ENCODE measurements around the gene ATG2A.

Gene ATG2A

GRCh38 chr11:64924910-64925284 is 7.9 kb upstream of the ATG2A start:
- no peak for DNase-seq (ENCODE audit: low read depth in 2 of 2, low spot score in 1 of 2)

GRCh38 chr11:64923944-64924909 is 7.2 kb upstream of the ATG2A start, which contains the start of gene PPP2R5B:
Gene PPP2R5B, plus strand, starts transcription at chr11:64924689. Its CDS starts 1,046 bp downstream, at chr11:64925735.
- peak; percentile 70 to 81 for DNase-seq (ENCODE audit: low read depth in 2 of 2, low spot score in 1 of 2)

- DNase-seq (ENCODE audit: low read depth in 2 of 2, low spot score in 1 of 2): no peak
Observed at GRCh38 chr11:64923151-64923661, 6.2 kb upstream of the ATG2A start.

GRCh38 chr11:64921384-64921783 is 4.4 kb upstream of the ATG2A start:
- no peak for DNase-seq (ENCODE audit: low read depth in 2 of 2, low spot score in 1 of 2)

GRCh38 chr11:64920124-64920523 is 3.1 kb upstream of the ATG2A start:
- DNase-seq (ENCODE audit: low read depth in 2 of 2, low spot score in 1 of 2): no peak

GRCh38 chr11:64919627-64920026 is 2.6 kb upstream of the ATG2A start:
- DNase-seq (ENCODE audit: low read depth in 2 of 2, low spot score in 1 of 2): no peak

GRCh38 chr11:64918017-64918416 is 1.0 kb upstream of the ATG2A start:
- no peak for DNase-seq (ENCODE audit: low read depth in 2 of 2, low spot score in 1 of 2)

GRCh38 chr11:64917663-64917995 is 620 bp upstream of the ATG2A start:
- DNase-seq (ENCODE audit: low read depth in 2 of 2, low spot score in 1 of 2): no peak

- no peak for DNase-seq (ENCODE audit: low read depth in 2 of 2, low spot score in 1 of 2)
Observed at GRCh38 chr11:64916040-64916774, 802 bp downstream of the ATG2A start.

GRCh38 chr11:64915376-64915887 is 1.6 kb downstream of the ATG2A start:
- no peak for DNase-seq (ENCODE audit: low read depth in 2 of 2, low spot score in 1 of 2)

GRCh38 chr11:64914123-64914522 is 2.9 kb downstream of the ATG2A start:
- no peak for DNase-seq (ENCODE audit: low read depth in 2 of 2, low spot score in 1 of 2)

- no peak for DNase-seq (ENCODE audit: low read depth in 2 of 2, low spot score in 1 of 2)
Observed at GRCh38 chr11:64913171-64913727, 3.8 kb downstream of the ATG2A start.

- DNase-seq (ENCODE audit: low read depth in 2 of 2, low spot score in 1 of 2): no peak
Observed at GRCh38 chr11:64911689-64912088, 5.3 kb downstream of the ATG2A start.

GRCh38 chr11:64911142-64911541 is 5.9 kb downstream of the ATG2A start:
- DNase-seq (ENCODE audit: low read depth in 2 of 2, low spot score in 1 of 2): no peak

GRCh38 chr11:64910451-64911093 is 6.4 kb downstream of the ATG2A start:
- DNase-seq (ENCODE audit: low read depth in 2 of 2, low spot score in 1 of 2): no peak

- no peak for DNase-seq (ENCODE audit: low read depth in 2 of 2, low spot score in 1 of 2)
Observed at GRCh38 chr11:64909653-64910343, 7.2 kb downstream of the ATG2A start.

GRCh38 chr11:64908766-64909165 is 8.2 kb downstream of the ATG2A start:
- no peak for DNase-seq (ENCODE audit: low read depth in 2 of 2, low spot score in 1 of 2)

- DNase-seq (ENCODE audit: low read depth in 2 of 2, low spot score in 1 of 2): no peak
Observed at GRCh38 chr11:64906314-64906635, 10.7 kb downstream of the ATG2A start.

GRCh38 chr11:64905516-64906313 is 11.3 kb downstream of the ATG2A start:
- no peak for DNase-seq (ENCODE audit: low read depth in 2 of 2, low spot score in 1 of 2)
